WTC11 (cell line): ENCODE results near the gene PPP2R1A. TPM values are rescaled to one million over a fixed set of nuclear protein-coding genes. Genes with fewer than 3 reads are reported as not detected.

Experiments used
- ATAC-seq: fragments of 200-7000 bp; cut with Tn5 transposase; 2 replicates; pipeline ENCODE4 v1.10.0; 2021; ENCODE audit warnings: mild to moderate bottlenecking, moderate library complexity
- CTCF ChIA-PET: fragments of 300-600 bp; sonication (Branson Sonifier 250); formaldehyde crosslinking; loops from one replicate; lab custom pipeline; 2021; ENCODE audit warnings: antibody characterized with exemption; lab: Charles Lee
- POLR2A ChIA-PET: fragments of 350-600 bp; sonication (Branson Sonifier 250); formaldehyde crosslinking; loops from one replicate; lab custom pipeline; 2021; ENCODE audit warnings: antibody characterized with exemption; lab: Charles Lee
- DNase-seq: peaks from one replicate; pipeline ENCODE4 v3.0.0; 2021; ENCODE audit warnings: low spot score
- H3K27ac Mint-ChIP-seq: 2 replicates; pipeline ENCODE4 v1.8.0; 2021; ENCODE audit warnings: mixed read lengths
- H3K27me3 Mint-ChIP-seq: 2 replicates; pipeline ENCODE4 v1.8.0; 2021; ENCODE audit warnings: low read depth, mild to moderate bottlenecking, moderate library complexity, mixed read lengths
- H3K36me3 Mint-ChIP-seq: 2 replicates; pipeline ENCODE4 v1.8.0; 2021; ENCODE audit warnings: mixed read lengths
- H3K4me1 Mint-ChIP-seq: 2 replicates; pipeline ENCODE4 v1.8.0; 2022; ENCODE audit warnings: mixed read lengths
- H3K4me3 Mint-ChIP-seq: 2 replicates; pipeline ENCODE4 v1.8.0; 2021; ENCODE audit warnings: mild to moderate bottlenecking, moderate library complexity, mixed read lengths
- H3K9me3 Mint-ChIP-seq: 2 replicates; pipeline ENCODE4 v1.8.0; 2021; ENCODE audit warnings: mixed read lengths
- CBFB ChIP-seq: sonication (generic); formaldehyde crosslinking; IDR thresholded peaks from 2 replicates; pipeline ENCODE4 v1.8.1; 2022; ENCODE audit warnings: mild to moderate bottlenecking, low read depth, missing genetic modification reagents
- CREB1 ChIP-seq: sonication (generic); formaldehyde crosslinking; IDR thresholded peaks from 2 replicates; pipeline ENCODE4 v1.8.0; 2023; ENCODE audit warnings: mild to moderate bottlenecking, missing genetic modification reagents
- GRHL2 ChIP-seq: fragments of 250-450 bp; sonication (Bioruptor Pico); IDR thresholded peaks from 2 replicates; pipeline ENCODE4 v1.8.0; 2022; ENCODE audit warnings: mild to moderate bottlenecking, moderate library complexity; ENCODE audit not compliant: insufficient replicate concordance, severe bottlenecking
- MYBL2 ChIP-seq: sonication (generic); formaldehyde crosslinking; IDR thresholded peaks from 2 replicates; pipeline ENCODE4 v1.8.1; 2023; ENCODE audit warnings: mild to moderate bottlenecking, moderate library complexity, missing genetic modification reagents
- NR2C2 ChIP-seq: sonication (generic); formaldehyde crosslinking; IDR thresholded peaks from 2 replicates; pipeline ENCODE4 v1.8.0; 2022; ENCODE audit warnings: mild to moderate bottlenecking, missing genetic modification reagents
- NR3C1 ChIP-seq: sonication (generic); formaldehyde crosslinking; conservative IDR thresholded peaks from 2 replicates; pipeline ENCODE4 v1.8.1; 2023; ENCODE audit warnings: low read depth, mild to moderate bottlenecking, missing genetic modification reagents
- OVOL2 ChIP-seq: fragments of 250-450 bp; sonication (Bioruptor Pico); IDR thresholded peaks from 2 replicates; pipeline ENCODE4 v1.9.0; 2021; ENCODE audit warnings: mild to moderate bottlenecking, borderline replicate concordance
- TEAD1 ChIP-seq: sonication (generic); formaldehyde crosslinking; IDR thresholded peaks from 2 replicates; pipeline ENCODE4 v1.8.0; 2022; ENCODE audit warnings: mild to moderate bottlenecking, missing genetic modification reagents
- ZNF121 ChIP-seq: sonication (generic); formaldehyde crosslinking; IDR thresholded peaks from 2 replicates; pipeline ENCODE4 v1.8.0; 2023; ENCODE audit warnings: missing genetic modification reagents
- ZNF671 ChIP-seq: fragments of 250-450 bp; sonication (Bioruptor Pico); IDR thresholded peaks from 2 replicates; pipeline ENCODE4 v1.8.0; 2021; ENCODE audit warnings: mild to moderate bottlenecking
- total RNA-seq: library from RNA; stranded (reverse); gene quantifications from 3 replicates; pipeline ENCODE4 v1.2.3, GENCODE V29; 2021
- TF ChIP-seq, protein P1 (sequence below): fragments of 200-600 bp; IDR thresholded peaks from 2 replicates; pipeline ENCODE4 v1.8.0; 2022; ENCODE audit warnings: antibody characterized with exemption
- TF ChIP-seq, protein P2 (sequence below): sonication (generic); formaldehyde crosslinking; IDR thresholded peaks from 2 replicates; pipeline ENCODE4 v1.8.0; 2023; ENCODE audit warnings: missing genetic modification reagents, mild to moderate bottlenecking, borderline replicate concordance
- TF ChIP-seq, protein P3 (sequence below): sonication (generic); formaldehyde crosslinking; conservative IDR thresholded peaks from 2 replicates; pipeline ENCODE4 v1.8.1; 2023; ENCODE audit warnings: mild to moderate bottlenecking, low read depth, missing genetic modification reagents, moderate library complexity
- TF ChIP-seq, protein P4 (sequence below): sonication (generic); formaldehyde crosslinking; IDR thresholded peaks from 2 replicates; pipeline ENCODE4 v1.8.1; 2023; ENCODE audit warnings: mild to moderate bottlenecking, moderate library complexity, missing genetic modification reagents
- TF ChIP-seq, protein P5 (sequence below): sonication (generic); formaldehyde crosslinking; IDR thresholded peaks from 2 replicates; pipeline ENCODE4 v1.8.1; 2022; ENCODE audit warnings: mild to moderate bottlenecking, missing genetic modification reagents, moderate library complexity, borderline replicate concordance
- TF ChIP-seq, protein P6 (sequence below): fragments of 250-450 bp; sonication (Bioruptor Pico); IDR thresholded peaks from 2 replicates; pipeline ENCODE4 v1.8.0; 2021; ENCODE audit warnings: mild to moderate bottlenecking
- TF ChIP-seq, protein P7 (sequence below): sonication (generic); formaldehyde crosslinking; IDR thresholded peaks from 2 replicates; pipeline ENCODE4 v1.8.1; 2023; ENCODE audit warnings: mild to moderate bottlenecking, missing genetic modification reagents
- TF ChIP-seq, protein P8 (sequence below): fragments of 250-450 bp; sonication (Bioruptor Pico); IDR thresholded peaks from 2 replicates; pipeline ENCODE4 v1.9.0; 2021; ENCODE audit warnings: moderate library complexity, mild to moderate bottlenecking, inconsistent platforms, borderline replicate concordance

PPP2R1A gene
- total RNA-seq, 1 experiment from 2014 or later: 505 TPM

DNA sequence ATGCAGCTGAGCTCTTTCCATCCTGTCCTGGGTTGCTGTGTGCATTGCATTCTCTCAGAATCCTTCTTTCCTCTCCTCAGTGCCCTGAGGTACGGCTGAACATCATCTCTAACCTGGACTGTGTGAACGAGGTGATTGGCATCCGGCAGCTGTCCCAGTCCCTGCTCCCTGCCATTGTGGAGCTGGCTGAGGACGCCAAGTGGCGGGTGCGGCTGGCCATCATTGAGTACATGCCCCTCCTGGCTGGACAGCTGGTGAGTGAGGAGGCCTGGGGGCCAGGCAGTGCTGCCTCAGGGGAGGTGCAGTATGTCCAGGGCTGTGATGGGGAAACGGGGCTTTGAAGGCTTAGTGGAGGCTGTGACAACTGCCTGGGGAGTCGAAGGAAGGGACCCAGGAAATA, 29.8 kb downstream of the PPP2R1A start:
- no peaks in the 10 kb centered on the region for H3K4me1 Mint-ChIP-seq
- POLR2A ChIA-PET: no interaction called here
- no peaks in the 10 kb centered on the region for H3K9me3 Mint-ChIP-seq
- H3K27ac Mint-ChIP-seq: no peak overlapping the region
- CTCF ChIA-PET: no interaction called here
- H3K27me3 Mint-ChIP-seq: no peaks in the 10 kb centered on the region
- no peak for TF ChIP-seq ZNF121 (CRISPR knock-in tag)
- no peak for TF ChIP-seq NR3C1 (CRISPR knock-in tag)
- TF ChIP-seq CREB1 (CRISPR knock-in tag): no peak
- TF ChIP-seq ZNF671: no peak
- TF ChIP-seq, protein P1, sequence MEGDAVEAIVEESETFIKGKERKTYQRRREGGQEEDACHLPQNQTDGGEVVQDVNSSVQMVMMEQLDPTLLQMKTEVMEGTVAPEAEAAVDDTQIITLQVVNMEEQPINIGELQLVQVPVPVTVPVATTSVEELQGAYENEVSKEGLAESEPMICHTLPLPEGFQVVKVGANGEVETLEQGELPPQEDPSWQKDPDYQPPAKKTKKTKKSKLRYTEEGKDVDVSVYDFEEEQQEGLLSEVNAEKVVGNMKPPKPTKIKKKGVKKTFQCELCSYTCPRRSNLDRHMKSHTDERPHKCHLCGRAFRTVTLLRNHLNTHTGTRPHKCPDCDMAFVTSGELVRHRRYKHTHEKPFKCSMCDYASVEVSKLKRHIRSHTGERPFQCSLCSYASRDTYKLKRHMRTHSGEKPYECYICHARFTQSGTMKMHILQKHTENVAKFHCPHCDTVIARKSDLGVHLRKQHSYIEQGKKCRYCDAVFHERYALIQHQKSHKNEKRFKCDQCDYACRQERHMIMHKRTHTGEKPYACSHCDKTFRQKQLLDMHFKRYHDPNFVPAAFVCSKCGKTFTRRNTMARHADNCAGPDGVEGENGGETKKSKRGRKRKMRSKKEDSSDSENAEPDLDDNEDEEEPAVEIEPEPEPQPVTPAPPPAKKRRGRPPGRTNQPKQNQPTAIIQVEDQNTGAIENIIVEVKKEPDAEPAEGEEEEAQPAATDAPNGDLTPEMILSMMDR: no peak
- TF ChIP-seq, protein P2, sequence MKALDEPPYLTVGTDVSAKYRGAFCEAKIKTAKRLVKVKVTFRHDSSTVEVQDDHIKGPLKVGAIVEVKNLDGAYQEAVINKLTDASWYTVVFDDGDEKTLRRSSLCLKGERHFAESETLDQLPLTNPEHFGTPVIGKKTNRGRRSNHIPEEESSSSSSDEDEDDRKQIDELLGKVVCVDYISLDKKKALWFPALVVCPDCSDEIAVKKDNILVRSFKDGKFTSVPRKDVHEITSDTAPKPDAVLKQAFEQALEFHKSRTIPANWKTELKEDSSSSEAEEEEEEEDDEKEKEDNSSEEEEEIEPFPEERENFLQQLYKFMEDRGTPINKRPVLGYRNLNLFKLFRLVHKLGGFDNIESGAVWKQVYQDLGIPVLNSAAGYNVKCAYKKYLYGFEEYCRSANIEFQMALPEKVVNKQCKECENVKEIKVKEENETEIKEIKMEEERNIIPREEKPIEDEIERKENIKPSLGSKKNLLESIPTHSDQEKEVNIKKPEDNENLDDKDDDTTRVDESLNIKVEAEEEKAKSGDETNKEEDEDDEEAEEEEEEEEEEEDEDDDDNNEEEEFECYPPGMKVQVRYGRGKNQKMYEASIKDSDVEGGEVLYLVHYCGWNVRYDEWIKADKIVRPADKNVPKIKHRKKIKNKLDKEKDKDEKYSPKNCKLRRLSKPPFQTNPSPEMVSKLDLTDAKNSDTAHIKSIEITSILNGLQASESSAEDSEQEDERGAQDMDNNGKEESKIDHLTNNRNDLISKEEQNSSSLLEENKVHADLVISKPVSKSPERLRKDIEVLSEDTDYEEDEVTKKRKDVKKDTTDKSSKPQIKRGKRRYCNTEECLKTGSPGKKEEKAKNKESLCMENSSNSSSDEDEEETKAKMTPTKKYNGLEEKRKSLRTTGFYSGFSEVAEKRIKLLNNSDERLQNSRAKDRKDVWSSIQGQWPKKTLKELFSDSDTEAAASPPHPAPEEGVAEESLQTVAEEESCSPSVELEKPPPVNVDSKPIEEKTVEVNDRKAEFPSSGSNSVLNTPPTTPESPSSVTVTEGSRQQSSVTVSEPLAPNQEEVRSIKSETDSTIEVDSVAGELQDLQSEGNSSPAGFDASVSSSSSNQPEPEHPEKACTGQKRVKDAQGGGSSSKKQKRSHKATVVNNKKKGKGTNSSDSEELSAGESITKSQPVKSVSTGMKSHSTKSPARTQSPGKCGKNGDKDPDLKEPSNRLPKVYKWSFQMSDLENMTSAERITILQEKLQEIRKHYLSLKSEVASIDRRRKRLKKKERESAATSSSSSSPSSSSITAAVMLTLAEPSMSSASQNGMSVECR (CRISPR knock-in tag): no peak
- no peak for TF ChIP-seq CBFB (CRISPR knock-in tag)
- TF ChIP-seq, protein P3, sequence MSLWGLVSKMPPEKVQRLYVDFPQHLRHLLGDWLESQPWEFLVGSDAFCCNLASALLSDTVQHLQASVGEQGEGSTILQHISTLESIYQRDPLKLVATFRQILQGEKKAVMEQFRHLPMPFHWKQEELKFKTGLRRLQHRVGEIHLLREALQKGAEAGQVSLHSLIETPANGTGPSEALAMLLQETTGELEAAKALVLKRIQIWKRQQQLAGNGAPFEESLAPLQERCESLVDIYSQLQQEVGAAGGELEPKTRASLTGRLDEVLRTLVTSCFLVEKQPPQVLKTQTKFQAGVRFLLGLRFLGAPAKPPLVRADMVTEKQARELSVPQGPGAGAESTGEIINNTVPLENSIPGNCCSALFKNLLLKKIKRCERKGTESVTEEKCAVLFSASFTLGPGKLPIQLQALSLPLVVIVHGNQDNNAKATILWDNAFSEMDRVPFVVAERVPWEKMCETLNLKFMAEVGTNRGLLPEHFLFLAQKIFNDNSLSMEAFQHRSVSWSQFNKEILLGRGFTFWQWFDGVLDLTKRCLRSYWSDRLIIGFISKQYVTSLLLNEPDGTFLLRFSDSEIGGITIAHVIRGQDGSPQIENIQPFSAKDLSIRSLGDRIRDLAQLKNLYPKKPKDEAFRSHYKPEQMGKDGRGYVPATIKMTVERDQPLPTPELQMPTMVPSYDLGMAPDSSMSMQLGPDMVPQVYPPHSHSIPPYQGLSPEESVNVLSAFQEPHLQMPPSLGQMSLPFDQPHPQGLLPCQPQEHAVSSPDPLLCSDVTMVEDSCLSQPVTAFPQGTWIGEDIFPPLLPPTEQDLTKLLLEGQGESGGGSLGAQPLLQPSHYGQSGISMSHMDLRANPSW (CRISPR knock-in tag): no peak
- no peak for DNase-seq
- H3K36me3 Mint-ChIP-seq: peaks cover 91% of the 10 kb centered on the region
- H3K4me3 Mint-ChIP-seq: no peak overlapping the region
- ATAC-seq: no peak

DNA sequence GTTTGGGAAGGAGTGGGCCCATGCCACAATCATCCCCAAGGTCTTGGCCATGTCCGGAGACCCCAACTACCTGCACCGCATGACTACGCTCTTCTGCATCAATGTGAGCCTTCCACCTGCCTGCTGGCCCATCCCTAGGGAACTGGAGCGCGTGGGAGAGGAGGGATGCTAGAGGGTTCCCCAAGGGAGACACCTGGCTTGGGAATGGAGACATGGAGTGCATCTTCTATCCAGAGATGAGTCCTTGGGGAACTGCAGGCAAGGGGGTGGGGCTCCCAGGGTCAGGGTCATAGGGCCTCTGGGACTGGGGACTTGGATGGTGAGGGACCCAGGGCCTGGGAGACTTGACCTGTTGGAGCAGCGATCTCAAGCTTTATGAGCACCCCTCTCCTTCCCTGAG, 31.2 kb downstream of the PPP2R1A start:
- no peak for ATAC-seq
- POLR2A ChIA-PET: no interaction called here
- no peak overlapping the region for H3K4me3 Mint-ChIP-seq
- no peaks in the 10 kb centered on the region for H3K4me1 Mint-ChIP-seq
- no peak for DNase-seq
- no peaks in the 10 kb centered on the region for H3K27me3 Mint-ChIP-seq
- CTCF ChIA-PET: no interaction called here
- peaks cover 89% of the 10 kb centered on the region for H3K36me3 Mint-ChIP-seq
- H3K9me3 Mint-ChIP-seq: no peaks in the 10 kb centered on the region
- H3K27ac Mint-ChIP-seq: no peak overlapping the region
- TF ChIP-seq TEAD1: no peak
- TF ChIP-seq MYBL2: no peak
- TF ChIP-seq, protein P4, sequence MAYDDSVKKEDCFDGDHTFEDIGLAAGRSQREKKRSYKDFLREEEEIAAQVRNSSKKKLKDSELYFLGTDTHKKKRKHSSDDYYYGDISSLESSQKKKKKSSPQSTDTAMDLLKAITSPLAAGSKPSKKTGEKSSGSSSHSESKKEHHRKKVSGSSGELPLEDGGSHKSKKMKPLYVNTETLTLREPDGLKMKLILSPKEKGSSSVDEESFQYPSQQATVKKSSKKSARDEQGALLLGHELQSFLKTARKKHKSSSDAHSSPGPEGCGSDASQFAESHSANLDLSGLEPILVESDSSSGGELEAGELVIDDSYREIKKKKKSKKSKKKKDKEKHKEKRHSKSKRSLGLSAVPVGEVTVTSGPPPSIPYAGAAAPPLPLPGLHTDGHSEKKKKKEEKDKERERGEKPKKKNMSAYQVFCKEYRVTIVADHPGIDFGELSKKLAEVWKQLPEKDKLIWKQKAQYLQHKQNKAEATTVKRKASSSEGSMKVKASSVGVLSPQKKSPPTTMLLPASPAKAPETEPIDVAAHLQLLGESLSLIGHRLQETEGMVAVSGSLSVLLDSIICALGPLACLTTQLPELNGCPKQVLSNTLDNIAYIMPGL (CRISPR knock-in tag): no peak
- TF ChIP-seq, protein P5, sequence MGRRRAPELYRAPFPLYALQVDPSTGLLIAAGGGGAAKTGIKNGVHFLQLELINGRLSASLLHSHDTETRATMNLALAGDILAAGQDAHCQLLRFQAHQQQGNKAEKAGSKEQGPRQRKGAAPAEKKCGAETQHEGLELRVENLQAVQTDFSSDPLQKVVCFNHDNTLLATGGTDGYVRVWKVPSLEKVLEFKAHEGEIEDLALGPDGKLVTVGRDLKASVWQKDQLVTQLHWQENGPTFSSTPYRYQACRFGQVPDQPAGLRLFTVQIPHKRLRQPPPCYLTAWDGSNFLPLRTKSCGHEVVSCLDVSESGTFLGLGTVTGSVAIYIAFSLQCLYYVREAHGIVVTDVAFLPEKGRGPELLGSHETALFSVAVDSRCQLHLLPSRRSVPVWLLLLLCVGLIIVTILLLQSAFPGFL: no peak
- TF ChIP-seq, protein P6, sequence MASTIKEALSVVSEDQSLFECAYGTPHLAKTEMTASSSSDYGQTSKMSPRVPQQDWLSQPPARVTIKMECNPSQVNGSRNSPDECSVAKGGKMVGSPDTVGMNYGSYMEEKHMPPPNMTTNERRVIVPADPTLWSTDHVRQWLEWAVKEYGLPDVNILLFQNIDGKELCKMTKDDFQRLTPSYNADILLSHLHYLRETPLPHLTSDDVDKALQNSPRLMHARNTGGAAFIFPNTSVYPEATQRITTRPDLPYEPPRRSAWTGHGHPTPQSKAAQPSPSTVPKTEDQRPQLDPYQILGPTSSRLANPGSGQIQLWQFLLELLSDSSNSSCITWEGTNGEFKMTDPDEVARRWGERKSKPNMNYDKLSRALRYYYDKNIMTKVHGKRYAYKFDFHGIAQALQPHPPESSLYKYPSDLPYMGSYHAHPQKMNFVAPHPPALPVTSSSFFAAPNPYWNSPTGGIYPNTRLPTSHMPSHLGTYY: no peak
- TF ChIP-seq OVOL2 (CRISPR knock-in tag): no peak
- TF ChIP-seq, protein P7, sequence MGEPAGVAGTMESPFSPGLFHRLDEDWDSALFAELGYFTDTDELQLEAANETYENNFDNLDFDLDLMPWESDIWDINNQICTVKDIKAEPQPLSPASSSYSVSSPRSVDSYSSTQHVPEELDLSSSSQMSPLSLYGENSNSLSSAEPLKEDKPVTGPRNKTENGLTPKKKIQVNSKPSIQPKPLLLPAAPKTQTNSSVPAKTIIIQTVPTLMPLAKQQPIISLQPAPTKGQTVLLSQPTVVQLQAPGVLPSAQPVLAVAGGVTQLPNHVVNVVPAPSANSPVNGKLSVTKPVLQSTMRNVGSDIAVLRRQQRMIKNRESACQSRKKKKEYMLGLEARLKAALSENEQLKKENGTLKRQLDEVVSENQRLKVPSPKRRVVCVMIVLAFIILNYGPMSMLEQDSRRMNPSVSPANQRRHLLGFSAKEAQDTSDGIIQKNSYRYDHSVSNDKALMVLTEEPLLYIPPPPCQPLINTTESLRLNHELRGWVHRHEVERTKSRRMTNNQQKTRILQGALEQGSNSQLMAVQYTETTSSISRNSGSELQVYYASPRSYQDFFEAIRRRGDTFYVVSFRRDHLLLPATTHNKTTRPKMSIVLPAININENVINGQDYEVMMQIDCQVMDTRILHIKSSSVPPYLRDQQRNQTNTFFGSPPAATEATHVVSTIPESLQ (CRISPR knock-in tag): no peak
- TF ChIP-seq NR2C2 (CRISPR knock-in tag): no peak
- TF ChIP-seq, protein P8, sequence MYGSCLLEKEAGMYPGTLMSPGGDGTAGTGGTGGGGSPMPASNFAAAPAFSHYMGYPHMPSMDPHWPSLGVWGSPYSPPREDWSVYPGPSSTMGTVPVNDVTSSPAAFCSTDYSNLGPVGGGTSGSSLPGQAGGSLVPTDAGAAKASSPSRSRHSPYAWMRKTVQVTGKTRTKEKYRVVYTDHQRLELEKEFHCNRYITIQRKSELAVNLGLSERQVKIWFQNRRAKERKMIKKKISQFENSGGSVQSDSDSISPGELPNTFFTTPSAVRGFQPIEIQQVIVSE (CRISPR knock-in tag): no peak
- TF ChIP-seq GRHL2 (CRISPR knock-in tag): no peak
